SK-N-MC (cell line): ENCODE results near the gene MINDY4.

Experiments
- EZH2 ChIP-seq: fragments of 200-600 bp; sonication (generic); IDR thresholded peaks from one replicate; pipeline ENCODE4 v1.6.1; 2017; ENCODE audit warnings: antibody characterized with exemption
- FOXP2 ChIP-seq: optimal IDR thresholded peaks from 2 replicates; pipeline ENCODE3; 2011; ENCODE audit warnings: mild to moderate bottlenecking, moderate library complexity; ENCODE audit not compliant: insufficient read depth; ENCODE audit errors: extremely low read length, control extremely low read depth
- POLR2AphosphoS5 ChIP-seq: IDR thresholded peaks from 2 replicates; pipeline ENCODE4 v1.6.1; 2012; ENCODE audit warnings: mild to moderate bottlenecking, low read depth, low read length, borderline replicate concordance

DNA sequence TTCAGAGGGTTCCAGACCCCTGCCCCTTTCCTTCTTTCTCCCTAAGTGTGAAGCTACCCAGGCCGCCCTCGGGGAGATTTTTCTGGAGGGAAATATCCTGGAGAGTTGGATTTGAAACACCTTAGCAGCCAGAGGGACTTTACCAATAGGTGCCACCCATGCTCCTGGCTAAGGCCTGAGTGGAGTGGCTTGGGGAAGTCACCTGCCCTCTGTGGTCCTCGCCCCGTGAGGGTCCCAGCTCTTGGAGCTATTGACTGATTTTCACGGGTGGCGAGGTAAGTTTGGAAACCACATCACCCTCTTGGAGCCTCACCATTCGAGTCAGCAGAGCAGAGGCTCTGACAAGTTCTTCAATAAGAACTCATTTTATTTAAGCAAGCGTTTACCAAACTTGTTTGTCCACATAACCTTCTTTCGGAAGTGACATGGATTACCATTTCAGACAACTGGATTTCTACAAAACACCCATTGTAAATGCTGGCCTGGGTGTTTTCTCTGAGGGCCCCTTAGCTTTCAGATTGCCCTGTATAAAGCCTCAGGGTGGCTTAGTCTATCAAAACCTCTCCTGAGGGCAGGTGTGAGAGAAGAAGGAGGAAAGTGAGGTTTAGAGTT lies 160.8 kb downstream of the MINDY4 start:
- TF ChIP-seq EZH2 (no peak), POLR2AphosphoS5 (no peak), FOXP2 (no peak)
